Measurements from ENCODE around the gene UBN1.

Gene UBN1

GRCh38 chr16:4825196-4825595 lies 22.1 kb upstream of the UBN1 start:
- DNase-seq = no peak

- DNase-seq = no peak
Measured at GRCh38 chr16:4826526-4826925, 20.8 kb upstream of the UBN1 start.

- DNase-seq = no peak
Measured at GRCh38 chr16:4826980-4827379, 20.3 kb upstream of the UBN1 start.

- DNase-seq = no peak
Measured at GRCh38 chr16:4828567-4829321, 18.5 kb upstream of the UBN1 start.

- DNase-seq = no peak
Measured at GRCh38 chr16:4830408-4830807, 16.9 kb upstream of the UBN1 start.

GRCh38 chr16:4831616-4832015 lies 15.7 kb upstream of the UBN1 start:
- DNase-seq = no peak

GRCh38 chr16:4832698-4833343 lies 14.5 kb upstream of the UBN1 start:
- no peak for DNase-seq

- no peak for DNase-seq
Measured at GRCh38 chr16:4833584-4833983, 13.7 kb upstream of the UBN1 start.

- no peak for DNase-seq
Measured at GRCh38 chr16:4836727-4837126, 10.6 kb upstream of the UBN1 start.

- DNase-seq = no peak
Measured at GRCh38 chr16:4837733-4838501, 9.4 kb upstream of the UBN1 start.

- DNase-seq = no peak
Measured at GRCh38 chr16:4839942-4840341, 7.3 kb upstream of the UBN1 start.

GRCh38 chr16:4840984-4841383 lies 6.3 kb upstream of the UBN1 start:
- DNase-seq = no peak

GRCh38 chr16:4846503-4846900 lies 779 bp upstream of the UBN1 start:
- peak; percentile 43 for DNase-seq

- DNase-seq = peak; percentile 52
Measured at GRCh38 chr16:4847774-4848587, 700 bp downstream of the UBN1 start.

GRCh38 chr16:4850211-4850610 lies 2.9 kb downstream of the UBN1 start:
- no peak for DNase-seq

GRCh38 chr16:4852221-4852872 lies 5.1 kb downstream of the UBN1 start:
- DNase-seq = no peak

- no peak for DNase-seq
Measured at GRCh38 chr16:4855371-4855770, 8.1 kb downstream of the UBN1 start.

- no peak for DNase-seq
Measured at GRCh38 chr16:4855804-4856203, 8.5 kb downstream of the UBN1 start.

- no peak for DNase-seq
Measured at GRCh38 chr16:4859190-4859899, 12.1 kb downstream of the UBN1 start.

- DNase-seq = no peak
Measured at GRCh38 chr16:4859900-4860255, 12.6 kb downstream of the UBN1 start.

GRCh38 chr16:4860727-4861342 lies 13.6 kb downstream of the UBN1 start:
- DNase-seq = no peak

Measured in activated CD4-positive, alpha-beta T cell treated with anti-CD3 and anti-CD28 coated beads for 48 hours (primary cell).